GM11168 (cell line): Measurements from ENCODE around the gene ATXN7L2.

Experiments used
- in situ Hi-C: fragments of 300-500 bp; cut with MboI; formaldehyde crosslinking; loops from one replicate; pipeline ENCODE4 v1.12.0; 2022; ENCODE audit warnings: low sequenced_read_pairs; ENCODE audit not compliant: unreplicated experiment

Gene ATXN7L2

GRCh38 chr1:109538827-109539555 lies 55.3 kb downstream of the ATXN7L2 start:
- in situ Hi-C loops = no loop called here

DNA sequence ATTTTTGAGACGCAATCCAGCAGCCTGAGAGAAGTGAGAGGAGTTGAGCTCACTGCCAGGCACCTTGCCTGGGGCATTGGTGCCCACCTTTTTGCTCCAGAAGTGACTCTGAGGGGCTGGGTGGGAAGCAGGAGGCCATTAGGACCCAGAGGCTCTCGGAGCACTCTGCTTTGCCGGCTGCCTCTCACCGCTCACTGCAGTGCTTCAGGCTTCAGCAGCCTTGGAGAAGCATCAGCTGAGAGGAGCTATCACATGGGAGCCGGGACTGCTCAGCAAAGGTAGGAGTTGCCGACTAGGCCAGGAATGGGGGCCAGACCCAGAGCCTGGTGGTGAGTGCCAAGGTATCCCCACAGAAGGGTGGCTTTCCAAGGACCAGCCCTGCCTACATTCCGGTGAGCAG lies 56.0 kb downstream of the ATXN7L2 start, which contains the start of gene GPR61:
TSS of gene GPR61 (plus strand) at position 197 of the 400 bp plus-strand sequence. CDS start 3,151 bp downstream, outside the sequence.
- in situ Hi-C loops = loop anchor here (10.0 kb wide), 2 partner anchors 235 to 445 kb away; partner anchors contain the start of gene AHCYL1

GRCh38 chr1:109541102-109541501 lies 57.4 kb downstream of the ATXN7L2 start:
- in situ Hi-C loops = loop anchor here (10.0 kb wide), 2 partner anchors 234 to 444 kb away; partner anchors contain the start of gene AHCYL1
